Right renal pelvis (tissue), 4 donors: ENCODE data around the gene CRYGN. TPM values are rescaled to one million over a fixed set of nuclear protein-coding genes. Genes with fewer than 3 reads are reported as not detected.

Experiments used
- DNase-seq, 4 donors: peaks; one replicate each; pipeline ENCODE4 v3.0.0-alpha.2; 2013; ENCODE audit warnings: low read depth in 4 of 4, low spot score in 3 of 4, missing footprints in 1 of 4
- polyA plus RNA-seq, 4 donors: library from polyadenylated mRNA; unstranded; fragments of 120-200 nt; gene quantifications; one replicate each; pipeline ENCODE4 v1.2.1, GENCODE V29; 2013; ENCODE audit not compliant: insufficient read length in 4 of 4

Gene CRYGN
- polyA plus RNA-seq, 4 donors: 1.8 to 3.6 (median 2.7) TPM

DNA sequence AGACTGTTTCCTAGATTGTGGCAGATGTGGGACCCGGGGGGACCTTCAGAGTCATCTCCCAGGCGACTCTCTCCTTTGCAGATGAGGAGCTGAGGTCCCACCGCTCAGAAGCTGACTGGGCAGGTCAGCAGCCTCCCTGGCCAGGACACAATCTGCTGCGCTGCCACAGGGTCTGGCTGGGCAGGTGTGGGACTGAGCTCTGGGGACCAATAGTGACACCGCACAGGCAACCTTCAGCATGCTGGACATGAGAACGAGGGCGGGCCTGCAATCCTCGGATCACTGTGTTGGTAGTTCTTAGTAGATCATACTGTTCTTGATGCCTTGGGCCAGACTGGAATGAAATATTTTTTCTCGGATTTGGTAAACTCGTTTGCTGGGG lies 20.5 kb upstream of the CRYGN start:
- no peak for DNase-seq

DNA sequence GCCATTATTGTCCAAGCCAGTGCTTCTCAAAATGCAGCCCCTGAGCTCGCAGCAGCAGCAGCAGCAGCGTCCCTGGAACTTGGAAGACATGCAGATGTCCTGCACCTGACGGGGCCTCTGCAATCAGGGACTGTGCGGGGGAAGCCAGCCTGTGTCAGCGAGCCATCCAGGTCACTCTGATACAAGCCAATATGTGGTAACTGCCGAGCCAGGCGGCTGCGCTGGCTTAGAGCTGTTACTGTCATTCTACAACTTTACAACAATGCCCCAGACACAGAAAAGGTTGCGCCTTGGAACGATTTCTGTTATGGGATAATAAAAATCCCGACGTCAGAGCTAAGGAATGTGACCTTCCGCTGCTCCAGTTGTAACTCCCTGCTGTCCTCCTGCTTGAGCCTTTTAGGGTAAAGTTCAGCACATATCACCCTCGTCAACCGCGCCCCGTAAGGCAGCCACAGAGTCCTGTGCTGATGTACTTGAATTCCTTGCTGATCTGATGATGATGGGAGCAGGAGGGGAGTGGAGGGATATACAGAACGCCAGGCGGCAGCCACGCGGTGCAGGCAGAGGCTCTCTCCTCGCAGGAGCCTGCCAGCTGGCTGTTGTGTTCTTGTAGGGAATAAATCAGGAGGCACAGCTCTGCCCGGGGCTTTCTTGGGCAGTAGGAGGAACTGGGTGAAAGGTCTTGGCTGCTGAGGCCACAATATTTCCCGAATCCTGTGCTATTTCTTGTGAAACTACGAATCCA lies 20.0 kb upstream of the CRYGN start:
- DNase-seq: peak; percentile 73 to 81 (median 79)

- no peak for DNase-seq
Measured at GRCh38 chr7:151457534-151457933, 17.6 kb upstream of the CRYGN start.

GRCh38 chr7:151456782-151457181 lies 16.8 kb upstream of the CRYGN start:
- no peak for DNase-seq

- no peak for DNase-seq
Measured at GRCh38 chr7:151456276-151456675, 16.3 kb upstream of the CRYGN start.

DNA sequence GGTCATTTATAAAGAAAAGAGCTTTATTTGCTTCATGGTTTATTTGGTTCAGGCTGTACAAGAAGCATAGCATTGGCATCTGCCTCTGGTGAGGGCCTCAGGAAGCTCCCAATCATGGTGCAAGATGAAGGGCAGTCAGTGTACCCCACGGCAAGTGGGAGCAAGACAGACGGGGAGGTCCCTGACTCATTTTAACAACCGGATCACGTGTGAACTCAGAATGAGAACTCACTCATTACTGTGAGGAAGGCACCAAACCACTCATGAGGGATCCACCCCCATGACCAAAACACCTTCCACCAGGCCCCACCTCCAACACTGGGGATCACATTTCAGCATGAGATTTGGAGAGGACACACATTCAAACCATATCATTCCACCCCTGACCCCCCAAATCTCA lies 15.7 kb upstream of the CRYGN start:
- DNase-seq: no peak

GRCh38 chr7:151454932-151455530 lies 15.1 kb upstream of the CRYGN start:
- DNase-seq: no peak

- no peak for DNase-seq
Measured at GRCh38 chr7:151454305-151454704, 14.4 kb upstream of the CRYGN start.

DNA sequence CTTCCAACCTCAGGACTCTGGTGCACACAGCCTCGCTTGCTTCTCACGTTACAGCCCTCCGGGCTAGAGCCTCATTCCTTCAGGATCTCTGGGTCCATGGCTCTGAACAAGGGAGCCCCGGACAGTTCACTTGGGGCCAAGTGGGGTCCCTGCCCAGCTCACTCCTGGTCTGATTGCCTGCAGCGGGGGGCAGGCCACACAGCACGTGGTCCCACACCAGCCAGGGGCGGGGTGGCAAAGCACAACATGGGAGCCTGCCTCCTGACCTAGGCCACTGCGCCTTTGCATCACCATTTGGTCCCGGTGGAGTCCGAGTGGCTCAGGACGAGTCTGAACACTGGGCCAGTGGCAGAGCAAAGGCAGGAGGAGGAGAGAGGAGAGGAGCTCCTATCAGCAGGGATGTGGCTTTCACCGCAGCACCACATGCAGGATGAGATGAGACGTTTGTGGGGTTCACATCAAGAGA lies 13.4 kb upstream of the CRYGN start:
- DNase-seq: no peak

GRCh38 chr7:151452680-151453325 lies 12.9 kb upstream of the CRYGN start:
- no peak for DNase-seq

GRCh38 chr7:151451626-151452571 lies 12.0 kb upstream of the CRYGN start:
- no peak for DNase-seq

GRCh38 chr7:151451156-151451555 lies 11.2 kb upstream of the CRYGN start:
- no peak for DNase-seq

- DNase-seq: no peak
Measured at GRCh38 chr7:151449990-151450389, 10.0 kb upstream of the CRYGN start.

DNA sequence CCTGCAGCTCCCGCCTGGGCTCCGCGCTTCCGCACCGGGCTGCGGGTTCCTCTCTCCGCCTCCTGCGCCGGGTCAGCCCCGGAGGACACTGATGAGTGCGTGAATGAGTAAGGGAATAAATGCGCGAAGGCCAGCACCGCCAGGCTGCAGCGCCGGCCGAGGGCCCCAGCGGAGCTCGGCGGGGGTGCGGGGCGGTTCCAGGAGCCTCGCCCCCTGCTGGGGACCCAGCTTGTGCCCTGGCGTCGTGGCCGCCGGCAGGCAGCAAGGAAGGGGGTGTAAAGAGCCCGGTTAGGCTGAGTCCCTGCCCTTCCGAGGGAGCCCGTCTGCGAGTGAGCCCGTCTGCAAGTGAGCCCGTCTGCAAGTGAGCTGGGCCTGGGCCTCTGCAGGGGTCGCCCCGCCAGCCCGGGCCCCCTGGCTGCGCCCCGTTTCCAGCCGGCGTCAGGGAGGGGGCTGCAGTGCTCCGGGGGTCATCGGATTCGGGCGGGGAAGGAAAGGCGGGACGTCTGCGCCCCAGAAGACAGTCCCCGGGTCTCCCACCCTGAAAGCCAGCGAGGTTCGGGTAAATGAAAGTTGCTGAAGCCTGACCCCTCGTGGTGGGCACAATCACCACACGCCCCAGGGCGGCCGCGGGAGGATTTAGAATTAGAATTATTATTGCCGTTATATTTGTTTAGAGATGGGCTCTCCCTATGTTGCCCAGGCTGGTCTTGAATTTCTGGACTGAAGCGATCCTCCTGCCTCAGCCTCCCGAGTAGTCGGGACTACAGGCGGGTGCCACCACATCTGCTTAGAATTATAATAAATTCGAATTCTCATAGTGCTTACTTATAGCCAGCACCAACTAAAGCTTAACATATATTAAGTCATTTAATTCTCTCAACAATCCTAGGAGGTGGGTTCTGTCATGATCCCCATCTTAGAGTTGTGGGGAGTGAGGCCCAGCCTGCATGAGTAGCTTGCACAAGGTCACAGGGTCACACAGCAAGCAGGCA lies 8.6 kb upstream of the CRYGN start:
- DNase-seq: peak in 1 of 4 donors; percentile 63

DNA sequence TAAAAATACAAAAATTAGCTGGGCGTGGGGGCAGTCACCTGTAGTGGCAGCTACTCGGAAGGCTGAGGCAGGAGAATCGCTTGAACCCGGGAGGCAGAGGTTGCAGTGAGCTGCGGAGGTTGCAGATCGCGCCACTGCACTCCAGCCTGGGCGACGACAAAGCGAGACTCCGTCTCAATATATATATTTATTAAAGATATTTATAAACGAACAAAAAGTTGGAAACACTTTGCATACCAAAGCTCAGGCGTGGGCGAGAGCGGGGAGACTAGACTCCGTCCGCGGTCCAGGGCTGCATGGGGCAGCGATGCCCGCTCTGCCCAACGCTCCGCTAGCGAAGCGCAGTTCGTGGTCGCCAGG lies 7.9 kb upstream of the CRYGN start:
- no peak for DNase-seq

DNA sequence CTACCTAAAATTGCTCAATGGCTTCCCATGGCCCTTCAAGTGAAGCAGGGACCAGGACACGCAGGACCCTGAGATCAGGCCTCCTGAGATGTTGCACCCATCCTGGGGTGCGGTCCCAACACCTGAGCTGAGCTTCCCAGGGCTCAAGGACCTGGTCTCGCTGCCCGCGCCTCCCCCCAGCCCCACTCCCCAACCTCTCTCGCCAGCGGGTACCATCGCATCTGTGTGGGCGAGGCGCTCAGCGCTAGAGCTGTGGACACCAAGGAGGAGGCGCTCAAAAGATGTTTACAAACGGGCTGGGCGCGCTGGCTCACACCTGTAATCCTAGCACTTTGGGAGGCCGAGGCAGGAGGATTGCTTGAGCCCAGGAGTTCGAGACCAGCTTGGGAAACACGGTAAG lies 7.4 kb upstream of the CRYGN start:
- DNase-seq: no peak

DNA sequence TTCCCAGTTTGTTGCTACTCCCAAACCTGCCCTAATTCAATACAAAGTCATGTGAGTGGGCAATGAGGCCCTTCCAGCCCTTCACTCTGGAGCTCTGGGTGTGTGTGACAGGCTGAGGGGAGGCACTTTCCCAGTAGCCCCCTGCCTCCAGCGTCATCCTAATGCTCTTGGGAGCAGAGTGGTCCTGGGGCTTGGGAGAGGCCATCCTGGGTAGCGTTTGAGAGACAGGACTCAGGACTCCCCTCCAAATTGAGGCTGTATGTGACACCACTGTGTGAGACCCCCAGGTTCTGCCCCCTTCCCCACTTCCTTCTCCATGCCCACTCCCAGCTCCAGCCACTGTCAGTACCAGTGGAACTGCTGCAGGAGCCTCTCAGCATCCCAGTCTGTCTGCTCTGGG lies 6.5 kb upstream of the CRYGN start:
- DNase-seq: no peak

- DNase-seq: no peak
Measured at GRCh38 chr7:151444632-151445031, 4.7 kb upstream of the CRYGN start.

GRCh38 chr7:151442776-151443496 lies 3.0 kb upstream of the CRYGN start:
- no peak for DNase-seq
